GM18505 (cell line): ENCODE results near the gene CFAP141.
"Not testable (repeated sequence)": the region's sequence is repeated elsewhere in the genome, so short reads cannot be mapped to it uniquely, and the experiment has no call there.

ENCODE experiments used
- ATAC-seq: cut with Tn5 transposase; IDR thresholded peaks from one replicate; pipeline ENCODE4 v1.9.1; 2021; ENCODE audit not compliant: unreplicated experiment
- POLR2A ChIP-seq: IDR thresholded peaks from 4 replicates; pipeline ENCODE4 v1.6.1; 2011; ENCODE audit warnings: borderline replicate concordance; ENCODE audit not compliant: insufficient read depth, insufficient read length; ENCODE audit errors: extremely low read depth

Gene CFAP141

GRCh38 chr1:154221278-154222001 lies 15.3 kb upstream of the CFAP141 start:
- peak; percentile 70 for TF ChIP-seq POLR2A
- ATAC-seq: peak; percentile 16

GRCh38 chr1:154220970-154221277 lies 14.8 kb upstream of the CFAP141 start:
- no peak for ATAC-seq
- no peak for TF ChIP-seq POLR2A

GRCh38 chr1:154220071-154220969 lies 14.2 kb upstream of the CFAP141 start, which contains the start of gene UBAP2L:
TSS of gene UBAP2L (plus strand) at chr1:154220955. CDS start at chr1:154225124, 4,169 bp downstream.
- peak; percentile 92 for ATAC-seq
- TF ChIP-seq POLR2A: peak; percentile 90

- ATAC-seq: no peak
- no peak for TF ChIP-seq POLR2A
Observed at GRCh38 chr1:154219541-154219940, 13.4 kb upstream of the CFAP141 start.

GRCh38 chr1:154218545-154218944 lies 12.4 kb upstream of the CFAP141 start:
- TF ChIP-seq POLR2A: no peak
- ATAC-seq: no peak

GRCh38 chr1:154213274-154213673 lies 7.1 kb upstream of the CFAP141 start:
- no peak for TF ChIP-seq POLR2A
- no peak for ATAC-seq

GRCh38 chr1:154212083-154212482 lies 6.0 kb upstream of the CFAP141 start:
- no peak for ATAC-seq
- no peak for TF ChIP-seq POLR2A

- no peak for TF ChIP-seq POLR2A
- ATAC-seq: no peak
Observed at GRCh38 chr1:154208677-154209388, 2.7 kb upstream of the CFAP141 start.

- no peak for TF ChIP-seq POLR2A
- ATAC-seq: no peak
Observed at GRCh38 chr1:154207262-154207661, 1.1 kb upstream of the CFAP141 start.

- peak; percentile 11 for TF ChIP-seq POLR2A
- ATAC-seq: not testable (repeated sequence)
Observed at GRCh38 chr1:154205778-154206177, 355 bp downstream of the CFAP141 start.

GRCh38 chr1:154199563-154199879 lies 6.6 kb downstream of the CFAP141 start:
- TF ChIP-seq POLR2A: no peak
- no peak for ATAC-seq

GRCh38 chr1:154198756-154199562 lies 7.2 kb downstream of the CFAP141 start:
- TF ChIP-seq POLR2A: no peak
- ATAC-seq: no peak

GRCh38 chr1:154193821-154194220 lies 12.3 kb downstream of the CFAP141 start:
- ATAC-seq: no peak
- no peak for TF ChIP-seq POLR2A
